Esophagus muscularis mucosa (tissue), 3 donors: Measurements from ENCODE around the gene CDC40.

Experiments used
- CTCF ChIP-seq, 3 experiments: fragments of 200-600 bp in 2 of 3; fragments of 450-650 bp in 1 of 3; sonication (generic) in 2 of 3; IDR thresholded peaks; one replicate each; pipeline ENCODE4 v1.5.1; 2017 to 2019; ENCODE audit warnings: antibody characterized with exemption in 3 of 3, mild to moderate bottlenecking in 2 of 3, moderate library complexity in 1 of 3
- POLR2A ChIP-seq: fragments of 450-650 bp; IDR thresholded peaks from one replicate; pipeline ENCODE4 v1.6.1; 2017; ENCODE audit warnings: antibody characterized with exemption, moderate library complexity, mild to moderate bottlenecking, low read depth
- POLR2AphosphoS5 ChIP-seq, 2 donors: sonication (generic); formaldehyde crosslinking; IDR thresholded peaks; one replicate each; pipeline ENCODE4 v1.6.1; 2017; ENCODE audit warnings: antibody characterized with exemption in 2 of 2

- TF ChIP-seq CTCF (IDR thresholded peaks at IDR 0.05): no peak
- no peak for TF ChIP-seq POLR2AphosphoS5 (IDR thresholded peaks at IDR 0.05)
- no peak for TF ChIP-seq POLR2A
Measured at GRCh38 chr6:110137924-110138887, 42.0 kb upstream of the CDC40 start.
